AG04450 (cell line): ENCODE results near the gene TEX48. TPM values are rescaled to one million over a fixed set of nuclear protein-coding genes. Genes with fewer than 3 reads are reported as not detected.

Experiments
- CTCF ChIA-PET: fragments of 300-600, 350-600 bp; formaldehyde crosslinking; extraction: SDS; loops from one replicate; lab custom pipeline; 2022; ENCODE audit warnings: antibody characterized with exemption, inconsistent platforms; lab: Charles Lee
- POLR2A ChIA-PET: fragments of 350-600 bp; formaldehyde crosslinking; extraction: SDS; loops from one replicate; lab custom pipeline; 2021; ENCODE audit warnings: antibody characterized with exemption, inconsistent platforms; lab: Yijun Ruan, JAX
- DNase-seq: peaks from one replicate; pipeline ENCODE4 v3.0.0-alpha.2; 2011; ENCODE audit warnings: low read depth, low spot score
- H3K27ac ChIP-seq: one replicate; pipeline ENCODE4 v1.5.1; 2012; ENCODE audit warnings: low read depth, low read length, control low read depth
- H3K27me3 ChIP-seq: one replicate; pipeline ENCODE4 v1.6.0; 2012; ENCODE audit warnings: low read length; ENCODE audit not compliant: control insufficient read depth, insufficient read depth
- H3K4me3 ChIP-seq: 2 replicates; pipeline ENCODE4 v1.5.1; 2011; ENCODE audit warnings: mild to moderate bottlenecking, low read depth, low read length, control low read depth
- H3K9me3 ChIP-seq: 2 replicates; pipeline ENCODE4 v1.5.1; 2012; ENCODE audit warnings: low read length; ENCODE audit not compliant: control insufficient read depth, insufficient read depth
- CTCF ChIP-seq: IDR thresholded peaks from 2 replicates; pipeline ENCODE4 v1.5.1; 2011; ENCODE audit warnings: low read depth, low read length, control low read depth, inconsistent platforms
- polyA plus RNA-seq: library from polyadenylated mRNA; depleted of rRNA; stranded (reverse); fragments of >200 nt; gene quantifications from 2 replicates; pipeline ENCODE4 v1.2.3, GENCODE V29; 2011

Gene TEX48
- polyA plus RNA-seq, 1 experiment: not detected

GRCh38 chr9:114688379-114688778 lies 6.4 kb upstream of the TEX48 start:
- DNase-seq: no peak
- peaks cover 5% of the 10 kb centered on the region for H3K9me3 ChIP-seq
- H3K27ac ChIP-seq: no peak overlapping the region
- no peaks in the 10 kb centered on the region for H3K27me3 ChIP-seq
- CTCF ChIA-PET: interaction anchor here (2.4 kb wide), 1 partner anchor 218 kb away, joined by 8 read pairs; no protein-coding TSS in a partner anchor
- POLR2A ChIA-PET: interaction anchor here (0.9 kb wide), 1 partner anchor 11 kb away, joined by 3 read pairs; no protein-coding TSS in a partner anchor
- H3K4me3 ChIP-seq: no peak overlapping the region
- TF ChIP-seq CTCF: no peak

GRCh38 chr9:114687034-114687433 lies 5.0 kb upstream of the TEX48 start:
- Histone ChIP-seq H3K27ac (no peak overlapping the region), H3K27me3 (no peaks in the 10 kb centered on the region), H3K4me3 (no peak overlapping the region), H3K9me3 (peaks cover 5% of the 10 kb centered on the region)
- no peak for DNase-seq
- ChIA-PET CTCF (no interaction called here), POLR2A (no interaction called here)
- no peak for TF ChIP-seq CTCF

GRCh38 chr9:114685951-114686350 lies 4.0 kb upstream of the TEX48 start:
- no peak for DNase-seq
- ChIA-PET POLR2A (no interaction called here), CTCF (interaction anchor here (1.2 to 1.6 kb wide), 2 partner anchors 221 to 224 kb away, joined by 4 to 14 read pairs; no protein-coding TSS in a partner anchor)
- peaks cover 5% of the 10 kb centered on the region for H3K9me3 ChIP-seq
- no peak overlapping the region for H3K4me3 ChIP-seq
- no peak for TF ChIP-seq CTCF
- H3K27me3 ChIP-seq: no peaks in the 10 kb centered on the region
- H3K27ac ChIP-seq: no peak overlapping the region

GRCh38 chr9:114684036-114684435 lies 2.0 kb upstream of the TEX48 start:
- ChIA-PET CTCF (interaction anchor here (1.2 to 1.4 kb wide), 2 partner anchors 223 to 330 kb away, joined by 3 to 4 read pairs; no protein-coding TSS in a partner anchor), POLR2A (interaction anchor here (0.5 kb wide), 1 partner anchor 13 kb away, joined by 5 read pairs; no protein-coding TSS in a partner anchor)
- no peaks in the 10 kb centered on the region for H3K27me3 ChIP-seq
- DNase-seq: no peak
- H3K27ac ChIP-seq: no peak overlapping the region
- H3K9me3 ChIP-seq: peaks cover 5% of the 10 kb centered on the region
- no peak overlapping the region for H3K4me3 ChIP-seq
- TF ChIP-seq CTCF: no peak

- no peaks in the 10 kb centered on the region for H3K27me3 ChIP-seq
- H3K4me3 ChIP-seq: no peak overlapping the region
- H3K9me3 ChIP-seq: peaks cover 5% of the 10 kb centered on the region
- no peak for TF ChIP-seq CTCF
- CTCF ChIA-PET: interaction anchor here (0.9 to 3.2 kb wide), 5 partner anchors 55 to 332 kb away, joined by 3 to 61 read pairs (median 28); no protein-coding TSS in a partner anchor
- no peak overlapping the region for H3K27ac ChIP-seq
- POLR2A ChIA-PET: no interaction called here
- no peak for DNase-seq
These were observed 854 bp upstream of the TEX48 start for GRCh38 chr9:114682846-114683245.
